Inflammatory macrophage treated with lipopolysaccharide for 4 hours (primary cell): Measurements from ENCODE around the gene GDPD3.

Experiments
- DNase-seq: peaks from one replicate; pipeline ENCODE4 v3.0.0-alpha.2; 2020

GDPD3 gene

GRCh38 chr16:30075503-30076275, 37.6 kb downstream of the GDPD3 start, which contains the start of gene PPP4C:
Gene PPP4C (plus strand): TSS chr16:30075994. CDS start chr16:30076378, 384 bp downstream.
- peak; percentile 92 for DNase-seq

- DNase-seq: no peak
Observed at GRCh38 chr16:30070490-30070889, 42.8 kb downstream of the GDPD3 start.

- no peak for DNase-seq
Observed at GRCh38 chr16:30069611-30070462, 43.5 kb downstream of the GDPD3 start.

GRCh38 chr16:30068750-30069610, 44.4 kb downstream of the GDPD3 start:
- no peak for DNase-seq

GRCh38 chr16:30068333-30068732, 45.0 kb downstream of the GDPD3 start:
- no peak for DNase-seq

GRCh38 chr16:30067584-30067916, 45.8 kb downstream of the GDPD3 start:
- no peak for DNase-seq

GRCh38 chr16:30066761-30067583, 46.4 kb downstream of the GDPD3 start:
- DNase-seq: peak; percentile 63

- peak; percentile 73 for DNase-seq
Observed at GRCh38 chr16:30065943-30066760, 47.2 kb downstream of the GDPD3 start.

- peak; percentile 99 for DNase-seq
Observed at GRCh38 chr16:30065102-30065942, 48.0 kb downstream of the GDPD3 start, which contains the start of gene ALDOA. Gene ALDOA (plus strand): TSS chr16:30065760. CDS start chr16:30066898, 1,138 bp downstream.

- DNase-seq: no peak
Observed at GRCh38 chr16:30064729-30065101, 48.6 kb downstream of the GDPD3 start.

- DNase-seq: peak; percentile 35
Observed at GRCh38 chr16:30063893-30064728, 49.2 kb downstream of the GDPD3 start.

- DNase-seq: no peak
Observed at GRCh38 chr16:30063278-30063892, 50.0 kb downstream of the GDPD3 start.

GRCh38 chr16:30060836-30061554, 52.3 kb downstream of the GDPD3 start:
- DNase-seq: no peak

GRCh38 chr16:30060346-30060745, 53.0 kb downstream of the GDPD3 start:
- DNase-seq: no peak

- DNase-seq: peak; percentile 41
Observed at GRCh38 chr16:30054959-30055553, 58.3 kb downstream of the GDPD3 start.
